ACHN (cell line): ENCODE results near the gene FAIM2.

ENCODE experiments used
- DNase-seq: peaks from one replicate; pipeline ENCODE4 v3.0.0-alpha.2; 2015
- in situ Hi-C: cut with HindIII; loops from 2 replicates; pipeline ENCODE4 v1.10.0; 2017; ENCODE audit warnings: low sequenced_read_pairs, low pct_ligation_motif_present, low pct_unique_long_range_greater_than_20kb

FAIM2 gene

DNA sequence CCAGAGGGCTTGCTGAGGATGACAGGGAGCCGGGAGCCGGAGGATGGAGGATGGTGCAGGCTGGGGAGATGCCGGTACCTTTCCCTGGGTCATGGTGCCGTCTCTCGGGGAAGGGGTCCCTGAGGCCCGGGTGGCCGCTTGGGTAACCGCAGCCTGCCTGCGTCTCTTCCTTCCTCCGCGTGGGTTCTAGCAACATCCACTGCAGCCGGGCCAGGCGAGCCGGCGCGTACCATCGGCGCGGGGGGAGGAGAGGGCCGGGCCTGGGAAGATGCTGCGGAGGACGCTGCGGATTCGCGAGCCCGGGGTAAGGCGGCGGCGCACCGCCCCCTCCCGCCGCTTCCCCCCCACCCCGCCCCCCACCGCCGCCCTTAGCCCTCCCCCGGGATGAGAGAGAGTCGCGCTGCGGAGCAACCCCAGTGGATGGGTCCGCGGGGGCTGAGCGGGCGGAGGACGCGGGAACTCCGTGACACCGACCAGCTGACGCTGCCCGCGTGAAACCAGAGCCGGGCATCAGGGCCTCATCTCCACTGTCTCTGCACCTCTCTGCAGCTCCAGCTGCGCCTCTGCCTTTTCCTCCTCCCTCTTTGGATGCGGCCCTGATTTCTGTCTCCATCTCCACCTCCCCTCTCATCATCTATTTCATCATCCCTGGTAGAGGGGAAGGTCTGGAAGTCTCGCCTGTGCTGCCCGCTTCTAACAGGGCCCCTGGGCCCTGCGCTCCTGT, at the start of gene FAIM2:
Gene FAIM2, minus strand, starts transcription at position 201 of the 724 bp plus-strand sequence. Its CDS starts 108 bp downstream, at position 93.
- no peak for DNase-seq
- in situ Hi-C loops, result no loop called here

DNA sequence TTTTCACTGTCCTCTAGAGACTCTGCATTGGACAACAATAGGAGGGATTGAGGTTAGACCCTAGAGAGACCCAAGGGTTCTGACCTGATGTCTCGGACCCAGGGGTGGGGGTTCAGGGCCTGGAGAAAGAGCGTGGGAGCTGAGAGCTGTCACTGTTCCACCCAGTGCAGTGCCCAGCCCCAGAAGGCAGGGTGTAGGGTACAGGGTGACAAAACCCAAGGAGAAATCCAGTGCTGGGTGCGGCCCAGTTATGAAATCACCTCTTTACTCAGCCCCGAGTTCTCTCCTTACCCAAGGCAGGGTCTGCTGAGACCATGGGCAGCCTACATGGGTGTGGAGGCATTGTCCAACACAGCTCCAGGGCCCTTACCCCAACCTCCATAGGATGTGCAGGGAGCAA, 49.5 kb upstream of the FAIM2 start:
- DNase-seq, result no peak
- in situ Hi-C loops, result loop anchor here (25.0 kb wide), 1 partner anchor 109 kb away; the partner anchor contains the start of gene ASIC1

DNA sequence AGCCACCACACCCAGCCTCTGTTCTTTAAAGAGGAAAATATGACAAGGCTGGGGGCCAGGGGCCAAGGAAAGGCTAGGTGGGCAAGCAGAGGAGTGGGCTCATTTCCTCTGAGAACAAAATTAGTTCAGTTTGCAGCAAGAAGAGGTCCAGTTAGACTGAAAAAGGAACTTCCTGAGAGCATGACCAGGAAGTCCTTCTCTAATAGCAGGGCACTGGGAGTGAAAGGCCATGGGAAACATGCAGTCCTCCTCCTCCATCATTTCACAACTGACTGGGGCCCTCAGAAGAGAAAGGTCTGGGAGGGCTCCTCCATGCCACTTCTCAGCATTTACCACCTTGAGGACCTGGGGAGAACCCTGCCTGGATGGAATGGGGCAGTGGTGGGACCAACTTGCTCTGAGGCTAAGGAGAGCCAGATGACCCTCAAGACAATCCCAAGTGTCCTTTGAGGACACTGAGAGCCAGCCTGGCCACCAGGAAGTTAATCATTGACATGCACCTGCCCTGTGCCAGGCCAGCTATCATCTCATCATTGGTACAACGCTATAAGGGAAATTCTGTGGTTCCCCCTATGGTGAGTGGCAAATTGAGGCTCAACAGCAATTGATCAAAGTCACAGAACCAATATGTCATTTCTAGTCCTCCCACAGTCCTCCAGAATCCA, 48.8 kb upstream of the FAIM2 start:
- no peak for DNase-seq
- in situ Hi-C loops, result loop anchor here (25.0 kb wide), 1 partner anchor 110 kb away; the partner anchor contains the start of gene ASIC1

DNA sequence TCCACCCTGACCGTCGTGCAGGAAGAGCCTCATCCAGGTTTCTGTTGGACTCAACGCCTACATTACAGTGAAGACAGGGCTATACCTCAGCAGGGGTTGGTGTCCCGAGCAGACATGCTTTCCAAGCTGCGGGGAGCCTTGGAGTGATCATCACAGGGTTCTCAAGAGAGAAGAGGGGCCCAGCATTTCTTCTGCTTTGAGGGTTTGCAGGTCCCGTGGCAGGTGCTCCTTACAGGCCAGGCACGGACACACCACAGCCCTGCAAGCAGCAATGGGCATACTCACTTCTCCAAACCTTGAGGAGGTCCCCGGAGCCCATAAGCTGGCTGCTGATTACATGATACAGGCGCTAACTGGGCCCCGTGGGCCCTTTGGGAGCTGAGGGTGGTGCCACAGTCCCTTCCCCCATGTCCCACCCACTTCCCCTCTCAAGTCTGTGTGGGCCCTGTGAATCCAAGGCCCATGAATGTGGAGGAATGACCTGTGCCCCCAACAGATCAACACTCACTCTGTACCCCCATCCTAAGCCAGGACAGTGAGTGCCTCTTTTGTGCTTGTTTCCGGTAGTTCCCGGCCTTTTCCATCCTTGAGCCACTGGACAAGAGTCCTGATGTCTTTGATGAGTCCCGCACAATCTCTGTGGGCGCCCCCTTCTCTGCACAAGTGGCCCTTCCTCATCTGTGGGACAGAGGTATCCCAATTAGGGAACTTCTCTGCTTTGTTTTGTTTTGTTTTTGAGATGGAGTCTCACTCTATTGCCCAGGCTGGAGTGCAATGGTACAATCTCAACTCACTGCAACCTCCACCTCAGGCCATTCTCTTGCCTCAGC, 47.9 kb upstream of the FAIM2 start:
- no peak for DNase-seq

DNA sequence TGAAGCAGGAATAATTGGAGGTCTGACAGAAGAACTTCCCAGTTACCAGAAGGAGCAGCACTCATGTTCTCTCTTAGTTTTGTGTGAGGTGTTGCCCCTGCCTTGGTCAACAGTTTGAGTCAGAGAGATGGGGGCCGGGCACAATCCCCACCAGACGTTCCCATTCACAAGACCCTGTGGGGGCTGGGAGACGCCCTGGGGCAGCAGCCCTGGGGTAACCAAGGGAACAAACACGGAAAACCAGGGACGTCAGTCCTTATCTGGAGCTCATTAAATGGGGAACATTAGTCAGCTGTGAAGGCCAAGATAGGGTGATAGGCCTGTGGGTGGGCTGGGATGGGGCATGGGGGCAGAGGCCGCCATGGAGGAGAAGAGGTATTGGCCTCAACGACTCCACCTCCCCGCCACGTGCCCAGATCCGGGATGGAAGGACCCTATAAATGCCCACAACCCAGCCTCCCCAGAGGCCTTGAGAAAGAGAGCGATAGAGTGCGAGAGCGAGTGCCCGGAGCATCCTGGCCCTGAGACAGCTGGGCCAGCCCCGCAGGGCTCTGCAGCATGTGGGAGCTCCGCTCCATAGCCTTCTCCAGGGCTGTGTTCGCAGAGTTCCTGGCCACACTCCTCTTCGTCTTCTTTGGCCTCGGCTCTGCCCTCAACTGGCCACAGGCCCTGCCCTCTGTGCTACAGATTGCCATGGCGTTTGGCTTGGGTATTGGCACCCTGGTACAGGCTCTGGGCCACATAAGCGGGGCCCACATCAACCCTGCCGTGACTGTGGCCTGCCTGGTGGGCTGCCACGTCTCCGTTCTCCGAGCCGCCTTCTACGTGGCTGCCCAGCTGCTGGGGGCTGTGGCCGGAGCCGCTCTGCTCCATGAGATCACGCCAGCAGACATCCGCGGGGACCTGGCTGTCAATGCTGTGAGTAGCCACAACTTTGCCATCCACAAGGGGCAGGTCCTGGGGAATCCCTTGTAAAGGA, 46.9 kb upstream of the FAIM2 start, which contains the start of gene AQP2:
Gene AQP2, plus strand, starts transcription at position 465 of the 979 bp plus-strand sequence. Its CDS starts 94 bp downstream, at position 559.
- no peak for DNase-seq
- in situ Hi-C loops, result loop anchor here (25.0 kb wide), 1 partner anchor 112 kb away; the partner anchor contains the start of gene ASIC1

More for the DNA sequence above, 47.9 kb upstream of the FAIM2 start:
- in situ Hi-C loops, result loop anchor here (25.0 kb wide), 1 partner anchor 111 kb away; the partner anchor contains the start of gene ASIC1

DNA sequence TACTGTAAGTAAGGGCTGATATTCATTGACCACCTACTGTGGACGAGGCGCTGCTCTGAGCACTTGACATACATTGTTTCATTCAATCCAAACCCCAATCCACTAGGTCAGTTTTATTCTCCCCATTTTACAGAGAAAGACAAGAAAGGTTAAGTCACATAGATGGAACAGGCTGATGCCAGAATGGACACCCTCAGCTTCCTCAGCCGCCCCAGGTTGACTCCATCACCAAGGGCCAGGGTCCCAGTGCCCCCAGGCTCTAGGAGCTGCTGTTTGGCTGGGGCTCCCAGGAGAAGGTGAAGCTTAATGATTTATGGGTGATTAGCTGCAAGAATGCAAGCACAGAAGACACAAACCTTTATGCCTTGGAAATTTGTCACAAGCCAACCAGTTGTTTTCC, 46.2 kb upstream of the FAIM2 start:
- in situ Hi-C loops, result loop anchor here (25.0 kb wide), 1 partner anchor 112 kb away; the partner anchor contains the start of gene ASIC1

DNA sequence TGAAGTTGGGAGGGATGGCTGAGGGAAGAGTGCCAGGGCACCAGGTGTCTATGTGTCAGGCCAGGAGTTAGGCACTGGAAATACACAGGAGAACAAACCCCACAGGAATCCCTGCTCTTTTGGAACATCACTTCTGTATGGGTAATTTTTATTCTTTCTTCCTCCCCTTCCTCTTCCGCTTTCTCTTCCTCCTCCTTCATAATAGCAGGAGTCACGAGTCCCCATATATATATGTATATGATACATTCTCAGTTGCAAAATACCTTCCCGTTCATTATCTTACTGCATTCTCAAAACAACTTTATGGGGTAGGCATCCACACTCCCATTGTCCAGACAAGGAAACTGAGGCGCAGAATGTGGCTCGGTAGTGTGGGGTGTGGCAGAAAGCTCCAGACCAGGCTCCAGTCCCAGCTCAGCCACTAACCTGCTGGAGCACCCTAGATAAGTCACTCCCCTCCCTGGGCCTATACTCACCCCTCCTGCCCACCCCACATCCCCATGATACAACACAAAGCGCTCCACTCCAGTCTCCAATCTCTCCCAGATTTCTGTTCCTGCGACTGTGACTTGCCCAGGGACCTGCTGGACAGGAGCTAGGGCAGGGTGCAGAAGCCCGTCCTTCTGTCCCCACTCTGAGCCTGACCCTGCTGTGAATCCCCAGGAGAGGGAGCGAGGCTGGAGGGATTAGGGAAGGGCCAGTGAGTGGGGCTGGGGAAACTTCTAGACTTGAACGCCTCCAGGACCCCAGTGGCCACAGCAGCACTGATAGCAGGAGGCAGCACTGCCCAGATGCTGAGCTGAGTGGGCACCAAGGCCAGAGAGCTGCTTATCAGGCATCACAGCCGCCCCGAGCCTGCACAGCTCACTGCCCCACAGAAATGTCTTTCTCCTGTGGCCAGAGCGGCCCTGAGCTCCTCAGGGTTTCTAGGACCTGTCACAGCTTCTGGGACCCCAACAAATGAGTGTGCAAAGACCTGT, 45.5 kb upstream of the FAIM2 start:
- in situ Hi-C loops, result no loop called here
- no peak for DNase-seq

More for the DNA sequence above, 46.2 kb upstream of the FAIM2 start:
- DNase-seq, result no peak

DNA sequence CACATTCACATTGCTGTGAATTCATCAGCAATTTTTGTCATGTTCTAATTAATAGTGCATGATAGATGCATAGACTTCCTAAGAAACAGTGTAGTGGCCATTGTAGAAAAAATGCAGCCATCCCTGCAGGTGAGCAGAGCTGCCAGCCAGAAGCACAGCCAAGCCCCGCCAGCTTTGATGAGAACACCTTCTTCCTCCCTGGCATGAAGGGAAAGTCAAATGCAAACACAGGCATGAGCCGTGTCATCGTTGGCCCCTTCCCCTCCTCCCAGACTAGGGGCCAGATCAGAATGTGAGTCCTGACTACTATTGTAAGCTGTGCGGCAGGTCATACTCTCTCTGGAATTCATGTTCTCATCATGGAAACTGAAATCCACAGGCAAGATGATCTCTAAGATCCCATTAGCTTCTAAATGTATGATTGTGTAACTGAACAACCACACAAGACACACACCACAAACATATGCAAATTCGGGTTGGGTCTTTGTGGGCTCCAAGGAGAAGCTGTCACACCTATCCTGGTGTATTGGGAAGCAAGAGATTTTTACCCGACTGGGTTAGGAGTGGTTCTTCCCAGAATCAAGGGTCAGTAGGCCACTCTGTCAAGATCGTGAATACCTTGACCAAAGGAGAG, 44.0 kb upstream of the FAIM2 start:
- in situ Hi-C loops, result no loop called here

DNA sequence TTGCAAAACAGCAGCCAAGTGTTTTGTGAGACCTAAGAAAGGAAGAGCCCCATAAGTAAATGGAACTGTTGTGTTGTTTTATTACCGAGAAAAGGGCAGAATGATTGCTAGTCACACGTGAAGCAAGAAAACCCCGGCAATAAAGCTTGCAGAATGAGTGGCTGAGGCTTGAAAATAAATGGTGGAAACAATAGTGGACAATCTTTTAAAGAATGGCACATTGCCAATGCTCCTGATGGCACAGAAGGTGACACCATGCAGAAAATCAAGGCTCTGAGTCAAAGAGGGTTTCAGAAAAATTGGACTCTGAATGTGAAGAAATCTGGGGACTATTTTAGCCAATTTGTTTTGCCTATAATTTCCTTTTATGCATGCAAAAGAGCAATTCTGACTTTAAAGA, 42.8 kb upstream of the FAIM2 start:
- in situ Hi-C loops, result no loop called here
- DNase-seq, result no peak

More for the DNA sequence above, 44.0 kb upstream of the FAIM2 start:
- no peak for DNase-seq

DNA sequence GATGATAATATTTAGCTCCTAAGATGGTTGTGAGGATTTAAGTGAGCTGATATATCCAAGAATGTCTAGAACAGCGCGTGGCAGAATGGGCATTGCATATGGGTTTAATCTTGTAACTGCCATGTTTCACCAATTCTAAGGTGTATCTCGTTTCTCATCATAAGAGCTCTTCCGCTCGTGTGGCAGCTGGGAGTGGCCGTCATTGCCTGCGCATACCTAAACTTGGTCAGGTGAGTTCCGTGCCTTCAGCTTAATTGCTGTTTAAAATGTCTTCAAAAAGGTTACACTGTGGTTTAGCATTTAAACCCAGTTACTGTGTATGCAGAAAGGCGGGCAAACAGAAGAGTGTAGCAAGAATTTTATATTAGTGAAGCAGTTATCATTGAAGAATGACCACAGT, 42.4 kb upstream of the FAIM2 start:
- in situ Hi-C loops, result no loop called here
- no peak for DNase-seq

DNA sequence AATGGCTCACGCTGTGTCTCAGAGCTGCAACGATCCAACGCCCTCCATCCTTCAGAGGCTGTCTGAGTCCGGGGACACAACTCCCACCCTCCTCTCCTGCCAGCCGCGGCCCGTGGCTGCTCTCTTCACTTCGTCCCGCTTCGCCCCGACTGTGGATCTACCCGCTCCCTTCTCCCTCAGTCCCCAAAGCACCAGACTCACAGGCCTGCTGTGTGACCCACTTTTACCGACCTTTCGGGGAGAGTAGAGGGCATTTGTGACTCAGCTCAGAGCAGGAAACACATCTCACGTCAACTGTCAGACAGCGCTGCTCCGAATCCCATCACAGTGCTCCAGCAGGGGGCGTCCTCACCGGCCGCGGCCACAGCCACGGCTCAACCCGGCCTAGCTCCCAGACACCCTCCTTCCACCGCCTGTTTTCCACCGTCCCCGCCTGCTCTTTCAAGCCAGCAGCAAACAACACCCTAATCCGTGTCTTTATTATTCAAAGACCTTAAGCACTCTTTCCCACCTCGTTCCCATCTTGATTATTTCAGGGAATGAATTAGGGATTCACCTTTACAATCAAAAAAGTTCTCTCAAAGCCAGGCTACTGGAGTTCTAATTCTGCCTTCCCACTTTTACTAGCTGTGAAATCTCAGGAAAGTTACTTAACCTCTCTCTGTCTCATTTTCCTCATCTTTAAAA, 41.8 kb upstream of the FAIM2 start:
- in situ Hi-C loops, result no loop called here
- DNase-seq, result peak; percentile 84

DNA sequence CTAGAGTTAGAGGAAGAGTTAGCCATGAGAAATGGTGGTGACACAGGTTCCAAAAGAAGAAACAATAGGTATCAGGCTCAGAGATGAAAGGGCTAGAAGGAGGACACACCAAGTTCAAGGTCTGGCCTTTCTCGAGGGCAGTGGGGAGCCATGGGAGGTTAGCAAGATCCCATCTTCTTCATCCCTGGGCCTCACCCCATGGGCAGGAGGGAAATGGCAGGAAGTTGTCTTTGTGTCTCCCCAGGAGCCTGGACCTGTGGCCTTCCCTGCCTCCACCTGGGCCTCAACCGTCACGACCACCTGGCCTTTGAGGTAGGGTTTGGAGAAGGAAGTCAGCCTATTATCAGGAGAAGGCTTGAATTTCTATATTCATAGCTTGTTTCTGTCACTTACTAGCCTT, 41.0 kb upstream of the FAIM2 start:
- in situ Hi-C loops, result no loop called here

DNA sequence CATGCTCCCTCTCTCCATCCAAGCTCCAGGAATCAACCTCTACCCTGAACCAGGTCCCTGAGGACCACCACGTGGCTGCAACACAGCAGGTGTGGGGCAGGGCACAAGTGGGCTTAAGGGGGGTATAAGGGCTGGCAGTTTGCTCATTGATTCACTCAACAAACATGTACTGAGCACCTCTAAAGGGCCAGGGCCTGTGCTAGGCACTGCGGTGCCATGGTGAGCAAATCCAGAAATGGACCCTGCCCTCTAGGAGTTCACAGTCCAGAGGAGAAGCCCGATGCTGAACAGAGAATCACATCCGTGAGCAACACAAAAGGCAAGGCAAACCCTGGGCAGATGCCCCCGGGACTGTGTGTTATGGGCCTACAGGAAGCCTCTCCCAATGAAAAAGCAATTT, 40.3 kb upstream of the FAIM2 start:
- in situ Hi-C loops, result no loop called here
- no peak for DNase-seq

More for the DNA sequence above, 41.0 kb upstream of the FAIM2 start:
- no peak for DNase-seq

DNA sequence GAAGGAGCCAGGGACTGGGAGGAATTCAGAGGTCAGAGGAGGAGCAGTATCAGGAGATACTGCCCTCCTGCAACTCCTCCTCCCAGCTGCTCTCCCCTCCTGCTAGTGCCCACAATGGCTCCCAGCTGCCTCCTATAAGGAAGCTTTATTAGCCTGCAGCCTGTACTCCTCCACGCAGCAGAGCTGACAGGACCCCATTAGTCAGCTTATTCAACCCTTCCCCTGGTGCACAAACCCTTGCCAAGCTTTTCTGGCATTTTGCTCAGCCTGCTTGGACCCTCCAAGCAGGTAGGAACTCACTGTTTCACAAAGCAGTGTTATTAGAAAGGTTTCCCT, 39.9 kb upstream of the FAIM2 start:
- in situ Hi-C loops, result no loop called here
- DNase-seq, result no peak

DNA sequence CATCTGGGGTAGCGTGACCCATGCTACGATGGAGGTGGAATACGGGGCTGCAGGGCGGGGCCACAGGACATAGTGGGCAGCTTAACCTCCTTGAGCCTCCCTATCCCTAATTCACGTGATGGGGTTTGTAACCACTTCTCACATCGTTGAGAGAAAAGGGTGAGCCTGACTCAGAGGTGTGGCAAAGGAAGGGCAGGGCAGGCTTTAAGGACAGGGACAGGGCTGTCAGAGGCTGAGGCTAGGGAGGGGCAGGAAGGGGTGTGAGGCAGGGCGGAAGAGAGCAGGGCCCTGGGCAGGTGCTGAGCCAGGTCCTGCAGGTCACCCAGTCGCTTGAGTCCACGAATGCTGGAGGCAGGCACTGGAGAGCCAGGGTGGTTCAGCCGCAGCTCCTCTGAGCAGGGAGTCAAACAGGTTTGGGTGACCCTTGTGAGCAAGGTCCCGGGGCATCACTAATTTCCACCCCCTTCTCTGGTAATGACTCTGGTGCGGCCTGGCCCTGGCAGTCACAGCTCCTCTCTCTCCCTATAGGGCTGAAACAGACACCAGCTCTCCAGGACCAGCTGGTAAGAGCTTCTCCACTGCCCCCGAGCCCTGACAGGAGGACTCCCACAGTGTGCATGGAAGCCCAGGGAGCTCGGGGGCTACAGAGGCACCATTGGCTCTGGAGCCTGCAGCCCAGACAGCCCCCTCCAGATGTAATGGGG, 39.4 kb upstream of the FAIM2 start:
- in situ Hi-C loops, result no loop called here
- DNase-seq, result no peak
